ENCODE results near the gene MEDAG.

DNA sequence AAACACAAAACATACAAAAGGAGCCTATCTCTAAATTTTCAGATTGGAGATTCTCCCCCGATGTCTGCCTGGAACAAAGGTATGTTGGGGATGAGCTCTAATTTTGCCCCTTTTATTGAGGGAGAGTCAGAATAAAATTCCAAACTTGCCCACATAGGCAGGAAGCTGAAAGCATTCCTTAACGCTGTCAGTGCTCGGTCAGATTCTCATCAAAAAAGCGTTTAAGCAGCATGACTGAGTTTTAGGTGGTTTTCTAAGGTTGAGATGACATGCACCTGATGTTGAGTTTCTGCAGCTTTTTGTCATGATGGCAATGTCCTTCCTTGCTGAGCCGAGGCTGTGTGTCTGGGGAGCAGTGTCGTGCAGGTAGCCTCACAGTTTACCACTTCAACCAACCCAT is 48.4 kb upstream of the MEDAG start:
- TF ChIP-seq, protein P1, sequence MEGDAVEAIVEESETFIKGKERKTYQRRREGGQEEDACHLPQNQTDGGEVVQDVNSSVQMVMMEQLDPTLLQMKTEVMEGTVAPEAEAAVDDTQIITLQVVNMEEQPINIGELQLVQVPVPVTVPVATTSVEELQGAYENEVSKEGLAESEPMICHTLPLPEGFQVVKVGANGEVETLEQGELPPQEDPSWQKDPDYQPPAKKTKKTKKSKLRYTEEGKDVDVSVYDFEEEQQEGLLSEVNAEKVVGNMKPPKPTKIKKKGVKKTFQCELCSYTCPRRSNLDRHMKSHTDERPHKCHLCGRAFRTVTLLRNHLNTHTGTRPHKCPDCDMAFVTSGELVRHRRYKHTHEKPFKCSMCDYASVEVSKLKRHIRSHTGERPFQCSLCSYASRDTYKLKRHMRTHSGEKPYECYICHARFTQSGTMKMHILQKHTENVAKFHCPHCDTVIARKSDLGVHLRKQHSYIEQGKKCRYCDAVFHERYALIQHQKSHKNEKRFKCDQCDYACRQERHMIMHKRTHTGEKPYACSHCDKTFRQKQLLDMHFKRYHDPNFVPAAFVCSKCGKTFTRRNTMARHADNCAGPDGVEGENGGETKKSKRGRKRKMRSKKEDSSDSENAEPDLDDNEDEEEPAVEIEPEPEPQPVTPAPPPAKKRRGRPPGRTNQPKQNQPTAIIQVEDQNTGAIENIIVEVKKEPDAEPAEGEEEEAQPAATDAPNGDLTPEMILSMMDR (IDR thresholded peaks at IDR 0.05), result no peak
- no peak for TF ChIP-seq POLR2A (IDR thresholded peaks at IDR 0.05)
